CD4-positive, alpha-beta T cell (primary cell): ENCODE data around the gene SLIT1. TPM values are rescaled to one million over a fixed set of nuclear protein-coding genes. Genes with fewer than 3 reads are reported as not detected.

Experiments used
- ATAC-seq: fragments of 200-7000 bp; cut with Tn5 transposase; one replicate; pipeline ENCODE4 v1.10.0; 2022; ENCODE audit warnings: mild to moderate bottlenecking; ENCODE audit not compliant: poor library complexity
- CTCF ChIA-PET: fragments of 350-600 bp; sonication (Branson Sonifier 250); formaldehyde crosslinking; loops from one replicate; lab custom pipeline; 2021; ENCODE audit warnings: antibody characterized with exemption, inconsistent platforms; lab: Charles Lee
- POLR2A ChIA-PET: fragments of 350-600 bp; sonication (Branson Sonifier 250); formaldehyde crosslinking; loops from one replicate; lab custom pipeline; 2021; ENCODE audit warnings: antibody characterized with exemption, inconsistent platforms; lab: Charles Lee
- DNase-seq, 14 experiments: peaks; one replicate each; pipeline ENCODE4 v3.0.0-alpha.2; 2013 to 2020; ENCODE audit warnings: mixed read lengths in 2 of 14
- H3K27ac ChIP-seq, 2 donors: one replicate each; pipeline versions ENCODE4 v1.5.1 to v1.7.0; 2013; ENCODE audit warnings: low read length in 2 of 2, low read depth in 1 of 2, mild to moderate bottlenecking in 1 of 2
- H3K27me3 ChIP-seq, 2 experiments: 1 replicate in 1 of 2; 2 replicates in 1 of 2; pipeline versions ENCODE4 v1.6.1 to v1.7.0; 2013; ENCODE audit warnings: low read length in 2 of 2, control low read depth in 1 of 2, mild to moderate bottlenecking in 1 of 2, moderate library complexity in 1 of 2; ENCODE audit not compliant: insufficient read depth in 2 of 2, control insufficient read depth in 1 of 2
- H3K36me3 ChIP-seq: one replicate; pipeline ENCODE4 v1.6.1; 2013; ENCODE audit warnings: low read length, control low read depth; ENCODE audit not compliant: insufficient read depth
- H3K4me1 ChIP-seq: one replicate; pipeline ENCODE4 v1.6.1; 2013; ENCODE audit warnings: low read length, control low read depth; ENCODE audit not compliant: insufficient read depth
- H3K4me3 ChIP-seq: one replicate; pipeline ENCODE4 v1.5.1; 2013; ENCODE audit warnings: mild to moderate bottlenecking, low read length, moderate library complexity
- H3K9me3 ChIP-seq, 2 experiments: 1 replicate in 1 of 2; 2 replicates in 1 of 2; pipeline versions ENCODE4 v1.6.1 to v1.7.0; 2013; ENCODE audit warnings: low read length in 2 of 2, mild to moderate bottlenecking in 2 of 2, control low read depth in 1 of 2, moderate library complexity in 1 of 2; ENCODE audit not compliant: control insufficient read depth in 1 of 2, insufficient read depth in 1 of 2
- H3K27ac Mint-ChIP-seq: one replicate; pipeline ENCODE4 v1.8.0; 2020; ENCODE audit warnings: mixed read lengths
- H3K27me3 Mint-ChIP-seq: one replicate; pipeline ENCODE4 v1.8.0; 2021; ENCODE audit warnings: mixed read lengths
- H3K36me3 Mint-ChIP-seq: one replicate; pipeline ENCODE4 v1.8.0; 2021; ENCODE audit warnings: low read depth, mixed read lengths
- H3K4me1 Mint-ChIP-seq: one replicate; pipeline ENCODE4 v1.8.0; 2021; ENCODE audit warnings: low read depth, mixed read lengths
- H3K4me3 Mint-ChIP-seq: one replicate; pipeline ENCODE4 v1.8.0; 2020; ENCODE audit warnings: mild to moderate bottlenecking, mixed read lengths
- H3K9me3 Mint-ChIP-seq: one replicate; pipeline ENCODE4 v1.8.0; 2020; ENCODE audit warnings: mixed read lengths
- intact Hi-C, 2 experiments: fragments of 100-400 bp; cut with DNase I in 1 of 2; cut with micrococcal nuclease in 1 of 2; formaldehyde crosslinking; loops; one replicate each; pipeline versions ENCODE4 v1.15.1 to v1.9.0; 2023 to 2025; cut with DNase I, micrococcal nuclease
- total RNA-seq, 174 experiments: library from RNA in 2 of 174; stranded (reverse) in 2 of 174; gene quantifications; one replicate each; pipeline ENCODE4 v1.2.3 and lab custom pipeline; 2021 to 2026
- TF ChIP-seq, protein P1 (sequence below): fragments of 200-600 bp; IDR thresholded peaks from one replicate; pipeline ENCODE4 v1.8.0; 2022; ENCODE audit warnings: antibody characterized with exemption, mild to moderate bottlenecking

SLIT1 gene
- total RNA-seq, 2 experiments from 2014 or later, result 0.30 to 0.39 TPM

DNA sequence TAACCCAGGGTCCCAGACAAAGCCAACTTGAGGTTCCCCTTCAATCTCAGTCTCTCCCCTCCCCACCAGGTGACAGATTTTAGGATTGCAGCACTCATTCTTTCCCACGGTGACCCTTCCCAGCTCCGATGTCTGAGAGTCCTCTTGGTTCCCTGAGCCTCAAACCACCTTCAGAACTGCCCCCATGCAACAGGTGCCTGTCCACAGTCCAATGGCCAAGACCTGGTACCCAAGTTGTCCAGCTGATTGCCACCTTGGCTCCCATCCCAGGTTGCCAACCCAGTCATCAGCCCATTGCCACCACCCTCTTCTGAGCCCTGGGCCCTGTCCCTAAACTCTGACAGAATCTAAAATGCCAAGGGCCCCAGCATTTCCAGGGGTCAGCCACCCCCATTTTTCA, 53.5 kb downstream of the SLIT1 start:
- DNase-seq (no peak), ATAC-seq (no peak)
- H3K4me1 Mint-ChIP-seq, result no peaks in the 10 kb centered on the region
- ChIA-PET POLR2A (no interaction called here), CTCF (no interaction called here)
- H3K27ac Mint-ChIP-seq, result no peak overlapping the region
- no peak overlapping the region for H3K4me3 Mint-ChIP-seq
- H3K4me1 ChIP-seq, result no peaks in the 10 kb centered on the region
- no peaks in the 10 kb centered on the region for H3K36me3 ChIP-seq
- TF ChIP-seq, protein P1, sequence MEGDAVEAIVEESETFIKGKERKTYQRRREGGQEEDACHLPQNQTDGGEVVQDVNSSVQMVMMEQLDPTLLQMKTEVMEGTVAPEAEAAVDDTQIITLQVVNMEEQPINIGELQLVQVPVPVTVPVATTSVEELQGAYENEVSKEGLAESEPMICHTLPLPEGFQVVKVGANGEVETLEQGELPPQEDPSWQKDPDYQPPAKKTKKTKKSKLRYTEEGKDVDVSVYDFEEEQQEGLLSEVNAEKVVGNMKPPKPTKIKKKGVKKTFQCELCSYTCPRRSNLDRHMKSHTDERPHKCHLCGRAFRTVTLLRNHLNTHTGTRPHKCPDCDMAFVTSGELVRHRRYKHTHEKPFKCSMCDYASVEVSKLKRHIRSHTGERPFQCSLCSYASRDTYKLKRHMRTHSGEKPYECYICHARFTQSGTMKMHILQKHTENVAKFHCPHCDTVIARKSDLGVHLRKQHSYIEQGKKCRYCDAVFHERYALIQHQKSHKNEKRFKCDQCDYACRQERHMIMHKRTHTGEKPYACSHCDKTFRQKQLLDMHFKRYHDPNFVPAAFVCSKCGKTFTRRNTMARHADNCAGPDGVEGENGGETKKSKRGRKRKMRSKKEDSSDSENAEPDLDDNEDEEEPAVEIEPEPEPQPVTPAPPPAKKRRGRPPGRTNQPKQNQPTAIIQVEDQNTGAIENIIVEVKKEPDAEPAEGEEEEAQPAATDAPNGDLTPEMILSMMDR, result no peak
- H3K9me3 ChIP-seq, result no peaks in the 10 kb centered on the region
- H3K27me3 ChIP-seq, result no peaks in the 10 kb centered on the region
- no peaks in the 10 kb centered on the region for H3K36me3 Mint-ChIP-seq
- no peak overlapping the region for H3K27ac ChIP-seq
- no peaks in the 10 kb centered on the region for H3K27me3 Mint-ChIP-seq
- no peaks in the 10 kb centered on the region for H3K9me3 Mint-ChIP-seq
- intact Hi-C loops, result no loop called here
- H3K4me3 ChIP-seq, result no peak overlapping the region

DNA sequence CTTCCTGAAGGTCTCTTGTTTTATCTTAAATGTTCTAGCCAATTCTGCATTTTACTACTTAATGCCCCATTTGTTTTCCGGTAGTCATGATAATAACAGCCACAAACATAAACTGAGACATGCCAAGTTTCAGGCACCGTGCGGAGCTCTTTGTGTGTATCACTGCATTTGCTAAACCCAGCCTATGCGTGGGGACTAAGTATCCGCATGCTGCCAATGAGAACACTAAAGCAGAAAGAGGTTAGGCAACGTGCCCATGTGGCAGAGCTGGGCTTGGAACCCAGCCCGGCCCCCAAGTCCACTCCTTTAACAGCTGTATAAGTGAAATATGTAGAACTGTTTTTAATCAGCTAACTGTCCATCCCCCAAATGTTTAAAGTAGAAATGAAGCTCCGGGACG, 54.1 kb downstream of the SLIT1 start:
- TF ChIP-seq, protein P1, result no peak
- CTCF ChIA-PET, result no interaction called here
- Mint-ChIP-seq H3K4me1 (no peaks in the 10 kb centered on the region), H3K9me3 (no peaks in the 10 kb centered on the region), H3K36me3 (no peaks in the 10 kb centered on the region), H3K4me3 (no peak overlapping the region), H3K27ac (no peak overlapping the region), H3K27me3 (no peaks in the 10 kb centered on the region)
- ATAC-seq, result no peak
- intact Hi-C loops, result no loop called here
- POLR2A ChIA-PET, result no interaction called here
- Histone ChIP-seq H3K9me3 (no peaks in the 10 kb centered on the region), H3K4me1 (no peaks in the 10 kb centered on the region), H3K27ac (no peak overlapping the region), H3K27me3 (no peaks in the 10 kb centered on the region), H3K36me3 (no peaks in the 10 kb centered on the region), H3K4me3 (no peak overlapping the region)
- no peak for DNase-seq

DNA sequence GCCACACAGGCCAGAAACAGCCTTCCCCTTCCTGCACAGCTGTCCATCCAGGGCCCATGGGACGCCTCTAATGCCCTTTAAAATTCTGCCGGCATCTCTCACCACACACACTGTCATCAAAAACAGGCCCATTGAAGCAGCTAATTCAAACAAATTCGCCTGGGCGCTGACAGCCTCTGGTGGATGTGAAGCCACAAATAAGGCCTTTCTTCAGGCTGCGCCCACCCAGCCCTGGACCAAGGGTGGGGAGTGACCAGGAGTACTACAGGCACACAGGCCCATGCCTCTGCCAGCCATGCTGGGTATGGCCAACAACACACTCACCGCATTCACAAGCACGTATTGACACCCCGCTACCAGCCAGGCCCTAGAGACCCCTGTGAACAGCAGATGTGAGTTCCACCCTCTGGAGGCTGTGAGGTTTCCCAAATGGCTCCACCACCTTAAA, 54.6 kb downstream of the SLIT1 start:
- H3K4me1 Mint-ChIP-seq, result no peaks in the 10 kb centered on the region
- Histone ChIP-seq H3K27me3 (no peaks in the 10 kb centered on the region), H3K4me3 (no peak overlapping the region), H3K36me3 (no peaks in the 10 kb centered on the region), H3K9me3 (no peaks in the 10 kb centered on the region), H3K4me1 (no peaks in the 10 kb centered on the region), H3K27ac (no peak overlapping the region)
- TF ChIP-seq, protein P1, result no peak
- intact Hi-C loops, result no loop called here
- no peaks in the 10 kb centered on the region for H3K27me3 Mint-ChIP-seq
- POLR2A ChIA-PET, result no interaction called here
- no peak overlapping the region for H3K4me3 Mint-ChIP-seq
- ATAC-seq (no peak), DNase-seq (no peak)
- CTCF ChIA-PET, result no interaction called here
- no peaks in the 10 kb centered on the region for H3K36me3 Mint-ChIP-seq
- H3K9me3 Mint-ChIP-seq, result no peaks in the 10 kb centered on the region
- H3K27ac Mint-ChIP-seq, result no peak overlapping the region
